Suprapubic skin (tissue), 4 donors: ENCODE data around the gene TPK1.

Experiments
- EP300 ChIP-seq: sonication (generic); formaldehyde crosslinking; IDR thresholded peaks from one replicate; pipeline ENCODE4 v1.6.1; 2017; ENCODE audit warnings: antibody characterized with exemption
- POLR2A ChIP-seq, 2 donors: fragments of 450-650 bp; IDR thresholded peaks; one replicate each; pipeline ENCODE4 v1.6.1; 2017; ENCODE audit warnings: antibody characterized with exemption in 2 of 2, mild to moderate bottlenecking in 2 of 2, moderate library complexity in 2 of 2
- POLR2AphosphoS5 ChIP-seq, 3 donors: sonication (generic); formaldehyde crosslinking; IDR thresholded peaks; one replicate each; pipeline ENCODE4 v1.6.1; 2017; ENCODE audit warnings: antibody characterized with exemption in 3 of 3
- TF ChIP-seq, protein P1 (sequence below), 2 donors: fragments of 200-600 bp in 1 of 2; fragments of 450-650 bp in 1 of 2; sonication (generic) in 1 of 2; IDR thresholded peaks; one replicate each; pipeline ENCODE4 v1.5.1; 2016 to 2019; ENCODE audit warnings: antibody characterized with exemption in 2 of 2, mild to moderate bottlenecking in 1 of 2, moderate library complexity in 1 of 2

DNA sequence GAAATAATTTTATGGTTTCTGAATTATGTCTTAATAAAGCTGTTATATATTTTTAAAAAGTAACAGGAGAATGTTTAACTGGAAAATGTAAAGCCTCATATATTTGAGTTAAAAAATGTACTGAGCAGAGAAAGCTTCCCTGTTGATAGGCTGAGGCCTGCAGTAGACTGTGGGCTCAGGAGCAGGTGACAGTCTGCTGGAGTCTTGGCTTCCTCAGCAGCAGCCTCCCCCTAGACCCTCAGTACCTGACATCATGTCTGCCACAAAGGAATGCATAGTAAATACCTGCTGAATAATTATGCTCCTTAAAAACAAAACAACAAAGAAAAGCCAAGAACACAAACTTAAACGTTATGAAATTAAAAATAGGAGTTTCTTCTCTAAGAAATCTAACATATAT, 358.5 kb downstream of the TPK1 start:
- TF ChIP-seq, protein P1, sequence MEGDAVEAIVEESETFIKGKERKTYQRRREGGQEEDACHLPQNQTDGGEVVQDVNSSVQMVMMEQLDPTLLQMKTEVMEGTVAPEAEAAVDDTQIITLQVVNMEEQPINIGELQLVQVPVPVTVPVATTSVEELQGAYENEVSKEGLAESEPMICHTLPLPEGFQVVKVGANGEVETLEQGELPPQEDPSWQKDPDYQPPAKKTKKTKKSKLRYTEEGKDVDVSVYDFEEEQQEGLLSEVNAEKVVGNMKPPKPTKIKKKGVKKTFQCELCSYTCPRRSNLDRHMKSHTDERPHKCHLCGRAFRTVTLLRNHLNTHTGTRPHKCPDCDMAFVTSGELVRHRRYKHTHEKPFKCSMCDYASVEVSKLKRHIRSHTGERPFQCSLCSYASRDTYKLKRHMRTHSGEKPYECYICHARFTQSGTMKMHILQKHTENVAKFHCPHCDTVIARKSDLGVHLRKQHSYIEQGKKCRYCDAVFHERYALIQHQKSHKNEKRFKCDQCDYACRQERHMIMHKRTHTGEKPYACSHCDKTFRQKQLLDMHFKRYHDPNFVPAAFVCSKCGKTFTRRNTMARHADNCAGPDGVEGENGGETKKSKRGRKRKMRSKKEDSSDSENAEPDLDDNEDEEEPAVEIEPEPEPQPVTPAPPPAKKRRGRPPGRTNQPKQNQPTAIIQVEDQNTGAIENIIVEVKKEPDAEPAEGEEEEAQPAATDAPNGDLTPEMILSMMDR (IDR thresholded peaks at IDR 0.05): no peak
- TF ChIP-seq POLR2AphosphoS5 (IDR thresholded peaks at IDR 0.05) (no peak), POLR2A (IDR thresholded peaks at IDR 0.05) (no peak), EP300 (no peak)
